ENCODE measurements around the gene FLCN. TPM values are rescaled to one million over a fixed set of nuclear protein-coding genes. Genes with fewer than 3 reads are reported as not detected.

FLCN gene
- total and polyA plus RNA-seq, 2 donors (not counting 3 experiments of a cell fraction or from before 2014, with no cell fraction given) = 38.8 to 68.9 TPM

DNA sequence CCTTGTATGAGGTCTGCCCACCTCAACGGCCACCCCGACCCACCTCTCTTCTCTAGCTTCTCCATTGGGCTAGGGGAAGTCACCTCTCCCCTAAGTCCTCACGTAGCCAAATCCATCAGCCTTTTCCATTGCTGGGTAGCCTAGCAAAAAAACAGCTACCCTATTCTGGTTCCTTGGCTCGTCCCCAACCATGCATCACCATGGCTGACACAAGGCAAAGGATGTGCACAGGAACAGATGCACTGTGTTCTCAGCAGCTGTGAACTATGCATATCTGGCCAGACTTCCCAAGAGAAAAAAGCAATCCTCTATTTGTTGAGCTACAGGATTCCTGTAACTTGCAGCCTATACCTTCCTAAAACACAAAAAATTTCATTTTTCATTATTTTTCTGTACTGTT lies 22.0 kb upstream of the FLCN start:
- no peaks in the 10 kb centered on the region for H3K79me2 ChIP-seq (ENCODE audit: control insufficient read depth, insufficient read depth, low read length)
- no peak for TF ChIP-seq MYC (IDR thresholded peaks at IDR 0.05; ENCODE audit: low read depth, low read length)
- no peak for TF ChIP-seq GATA2 (IDR thresholded peaks at IDR 0.05; ENCODE audit: insufficient read depth, insufficient read length, low read depth, low read length)
- TF ChIP-seq POLR2AphosphoS5 (IDR thresholded peaks at IDR 0.05; ENCODE audit: insufficient read depth, low read depth, low read length) = no peak
- TF ChIP-seq POLR2A (IDR thresholded peaks at IDR 0.05; ENCODE audit: low read depth, low read length) = no peak
- TF ChIP-seq, protein P1, sequence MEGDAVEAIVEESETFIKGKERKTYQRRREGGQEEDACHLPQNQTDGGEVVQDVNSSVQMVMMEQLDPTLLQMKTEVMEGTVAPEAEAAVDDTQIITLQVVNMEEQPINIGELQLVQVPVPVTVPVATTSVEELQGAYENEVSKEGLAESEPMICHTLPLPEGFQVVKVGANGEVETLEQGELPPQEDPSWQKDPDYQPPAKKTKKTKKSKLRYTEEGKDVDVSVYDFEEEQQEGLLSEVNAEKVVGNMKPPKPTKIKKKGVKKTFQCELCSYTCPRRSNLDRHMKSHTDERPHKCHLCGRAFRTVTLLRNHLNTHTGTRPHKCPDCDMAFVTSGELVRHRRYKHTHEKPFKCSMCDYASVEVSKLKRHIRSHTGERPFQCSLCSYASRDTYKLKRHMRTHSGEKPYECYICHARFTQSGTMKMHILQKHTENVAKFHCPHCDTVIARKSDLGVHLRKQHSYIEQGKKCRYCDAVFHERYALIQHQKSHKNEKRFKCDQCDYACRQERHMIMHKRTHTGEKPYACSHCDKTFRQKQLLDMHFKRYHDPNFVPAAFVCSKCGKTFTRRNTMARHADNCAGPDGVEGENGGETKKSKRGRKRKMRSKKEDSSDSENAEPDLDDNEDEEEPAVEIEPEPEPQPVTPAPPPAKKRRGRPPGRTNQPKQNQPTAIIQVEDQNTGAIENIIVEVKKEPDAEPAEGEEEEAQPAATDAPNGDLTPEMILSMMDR (IDR thresholded peaks at IDR 0.05; ENCODE audit: extremely low read depth in 1 of 2, insufficient read depth in 1 of 2, low read depth in 1 of 2, low read length in 2 of 2) = no peak
- TF ChIP-seq, protein P2, sequence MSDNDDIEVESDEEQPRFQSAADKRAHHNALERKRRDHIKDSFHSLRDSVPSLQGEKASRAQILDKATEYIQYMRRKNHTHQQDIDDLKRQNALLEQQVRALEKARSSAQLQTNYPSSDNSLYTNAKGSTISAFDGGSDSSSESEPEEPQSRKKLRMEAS (IDR thresholded peaks at IDR 0.05; ENCODE audit: insufficient read depth, insufficient read length) = no peak
- no peak for TF ChIP-seq JUN (IDR thresholded peaks at IDR 0.05; ENCODE audit: borderline replicate concordance, insufficient read depth, insufficient read length, low read depth)
- TF ChIP-seq EZH2 (IDR thresholded peaks at IDR 0.05; ENCODE audit: borderline replicate concordance, low read depth, low read length, severe bottlenecking) = no peak
- TF ChIP-seq FOS (IDR thresholded peaks at IDR 0.05; ENCODE audit: borderline replicate concordance, insufficient read depth, low read length) = no peak
- intact Hi-C loops (cut with micrococcal nuclease) (no loop called here), dilution Hi-C loops (cut with MboI; ENCODE audit: extremely low pct_ligation_motif_present, low sequenced_read_pairs) (no loop called here)
- no peak overlapping the region for H3K9ac ChIP-seq (replicated peaks; ENCODE audit: extremely low read depth, insufficient read depth, low read length)
- no peaks in the 10 kb centered on the region for H4K20me1 ChIP-seq (replicated peaks; ENCODE audit: control insufficient read depth, extremely low read depth, insufficient read depth, low read length)
- no peaks in the 10 kb centered on the region for H3K27me3 ChIP-seq (ENCODE audit: control insufficient read depth in 2 of 2, insufficient read depth in 2 of 2, low read length in 2 of 2)
- CTCF ChIA-PET = interaction anchor here (0.6 to 1.6 kb wide), 4 partner anchors 10 to 33 kb away, joined by 3 to 7 read pairs (median 4); partner anchors contain the start of gene FLCN
- no peak overlapping the region for H3K27ac ChIP-seq (ENCODE audit: insufficient read depth, low read depth, low read length)
- H2AFZ ChIP-seq (ENCODE audit: low read depth, low read length) = no peak overlapping the region
- H3K4me1 ChIP-seq (ENCODE audit: control insufficient read depth, extremely low read depth, insufficient read depth, low read length) = no peaks in the 10 kb centered on the region
- H3K9me1 ChIP-seq (replicated peaks; ENCODE audit: control insufficient read depth, extremely low read depth, insufficient read depth, low read length) = no peaks in the 10 kb centered on the region
- FAIRE-seq (no peak), DNase-seq (ENCODE audit: low read depth, low spot score) (no peak)
- POLR2A ChIA-PET = no interaction called here
- no peak overlapping the region for H3K4me3 ChIP-seq (replicated peaks in 1 of 3; ENCODE audit: insufficient read depth in 1 of 3, low read depth in 1 of 3, low read length in 3 of 3)
- peaks cover 16 to 21% of the 10 kb centered on the region in 2 experiments for H3K36me3 ChIP-seq (ENCODE audit: control insufficient read depth in 2 of 2, extremely low read depth in 1 of 2, insufficient read depth in 2 of 2, low read length in 2 of 2)
- no peak overlapping the region for H3K4me2 ChIP-seq (ENCODE audit: insufficient read depth, low read length)
- BruUV-seq (replicated peaks) = no TSS peak
- no peaks in the 10 kb centered on the region for H3K9me3 ChIP-seq (replicated peaks; ENCODE audit: control insufficient read depth, insufficient read depth, low read length)
